Measurements from ENCODE around the gene TSPEAR.
"Not testable (repeated sequence)": the region's sequence is repeated elsewhere in the genome, so short reads cannot be mapped to it uniquely, and the experiment has no call there.

Gene TSPEAR

DNA sequence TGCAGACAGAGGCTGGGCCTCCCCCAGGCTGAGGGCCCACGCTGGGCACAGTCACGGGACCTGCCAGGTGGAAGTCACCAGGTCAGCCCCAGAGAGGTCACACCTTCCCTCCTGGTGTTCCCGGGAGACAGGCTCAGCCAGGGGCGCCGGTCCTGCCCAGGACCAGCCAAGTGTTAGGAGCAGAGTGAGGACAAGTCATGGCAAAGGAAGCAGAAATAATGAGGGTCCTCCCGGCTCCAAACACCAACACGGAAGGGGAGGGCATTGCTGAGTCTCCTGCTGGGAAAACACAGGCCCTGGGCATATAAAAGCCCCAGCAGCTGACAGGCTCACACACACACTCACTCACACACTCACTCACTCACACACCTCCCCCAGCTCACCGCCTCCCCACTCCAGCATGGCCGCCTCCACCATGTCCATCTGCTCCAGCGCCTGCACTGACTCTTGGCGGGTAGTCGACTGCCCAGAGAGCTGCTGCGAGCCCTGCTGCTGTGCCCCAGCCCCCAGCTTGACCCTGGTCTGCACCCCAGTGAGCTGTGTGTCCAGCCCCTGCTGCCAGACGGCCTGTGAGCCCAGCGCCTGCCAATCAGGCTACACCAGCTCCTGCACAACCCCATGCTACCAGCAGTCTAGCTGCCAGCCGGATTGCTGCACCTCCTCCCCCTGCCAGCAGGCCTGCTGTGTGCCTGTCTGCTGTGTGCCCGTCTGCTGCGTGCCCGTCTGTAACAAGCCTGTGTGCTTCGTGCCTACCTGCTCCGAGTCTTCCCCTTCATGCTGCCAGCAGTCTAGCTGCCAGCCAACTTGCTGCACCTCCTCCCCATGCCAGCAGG, 74.1 kb downstream of the TSPEAR start, which contains the start of gene KRTAP10-10:
Gene KRTAP10-10, plus strand, starts transcription at position 339 of the 833 bp plus-strand sequence. Its CDS starts 62 bp downstream, at position 401.
- peak; percentile 58 for DNase-seq (ENCODE audit: low spot score)
- H3K27ac ChIP-seq, result no peak within 1 kb of the TSS
- no peak within 1 kb of the TSS for H3K4me3 ChIP-seq
- TF ChIP-seq, protein P1, sequence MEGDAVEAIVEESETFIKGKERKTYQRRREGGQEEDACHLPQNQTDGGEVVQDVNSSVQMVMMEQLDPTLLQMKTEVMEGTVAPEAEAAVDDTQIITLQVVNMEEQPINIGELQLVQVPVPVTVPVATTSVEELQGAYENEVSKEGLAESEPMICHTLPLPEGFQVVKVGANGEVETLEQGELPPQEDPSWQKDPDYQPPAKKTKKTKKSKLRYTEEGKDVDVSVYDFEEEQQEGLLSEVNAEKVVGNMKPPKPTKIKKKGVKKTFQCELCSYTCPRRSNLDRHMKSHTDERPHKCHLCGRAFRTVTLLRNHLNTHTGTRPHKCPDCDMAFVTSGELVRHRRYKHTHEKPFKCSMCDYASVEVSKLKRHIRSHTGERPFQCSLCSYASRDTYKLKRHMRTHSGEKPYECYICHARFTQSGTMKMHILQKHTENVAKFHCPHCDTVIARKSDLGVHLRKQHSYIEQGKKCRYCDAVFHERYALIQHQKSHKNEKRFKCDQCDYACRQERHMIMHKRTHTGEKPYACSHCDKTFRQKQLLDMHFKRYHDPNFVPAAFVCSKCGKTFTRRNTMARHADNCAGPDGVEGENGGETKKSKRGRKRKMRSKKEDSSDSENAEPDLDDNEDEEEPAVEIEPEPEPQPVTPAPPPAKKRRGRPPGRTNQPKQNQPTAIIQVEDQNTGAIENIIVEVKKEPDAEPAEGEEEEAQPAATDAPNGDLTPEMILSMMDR (IDR thresholded peaks at IDR 0.05), result no peak

DNA sequence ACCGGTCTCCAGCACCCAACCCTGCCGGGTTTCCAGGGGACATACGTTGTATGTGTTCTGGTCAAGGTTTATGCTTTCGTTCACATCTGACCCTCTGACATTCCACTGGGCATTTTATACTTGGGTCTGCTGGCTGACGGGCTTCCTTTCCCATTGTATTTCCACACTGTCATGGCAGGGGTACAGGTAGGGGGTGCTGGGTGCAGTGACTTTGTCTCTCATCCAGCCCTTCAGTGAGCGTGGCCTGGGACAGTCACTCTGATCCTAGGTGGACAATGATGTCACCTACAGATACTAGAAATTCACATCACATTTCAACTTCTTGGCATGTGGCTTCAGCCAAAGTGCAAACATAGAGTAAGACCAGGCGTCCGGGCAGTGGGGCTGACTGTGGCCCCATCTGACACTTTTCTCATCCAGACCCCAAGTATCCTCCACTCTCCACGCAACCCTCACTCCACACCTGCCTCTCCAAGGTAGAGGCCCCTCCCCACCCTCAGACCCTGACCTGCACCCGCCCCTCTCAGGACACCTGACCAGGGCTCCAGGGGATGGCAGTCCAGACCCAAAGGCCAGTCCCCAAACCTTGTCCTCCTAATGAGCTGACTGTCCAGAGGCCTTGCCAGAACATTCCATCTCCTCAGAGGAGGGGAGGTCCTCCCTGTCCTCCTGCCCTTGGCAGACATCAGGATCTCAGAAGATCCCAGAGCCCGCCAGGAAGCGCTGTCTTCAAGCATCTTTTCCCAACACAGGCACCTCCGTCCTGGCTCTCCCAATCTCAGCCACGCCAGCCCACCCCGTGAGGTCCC, 75.0 kb downstream of the TSPEAR start:
- peak; percentile 47 for DNase-seq (ENCODE audit: low spot score)
- TF ChIP-seq, protein P1 (IDR thresholded peaks at IDR 0.05), result no peak
- Histone ChIP-seq H3K4me3 (no peak overlapping the region), H3K27ac (no peak overlapping the region)

DNA sequence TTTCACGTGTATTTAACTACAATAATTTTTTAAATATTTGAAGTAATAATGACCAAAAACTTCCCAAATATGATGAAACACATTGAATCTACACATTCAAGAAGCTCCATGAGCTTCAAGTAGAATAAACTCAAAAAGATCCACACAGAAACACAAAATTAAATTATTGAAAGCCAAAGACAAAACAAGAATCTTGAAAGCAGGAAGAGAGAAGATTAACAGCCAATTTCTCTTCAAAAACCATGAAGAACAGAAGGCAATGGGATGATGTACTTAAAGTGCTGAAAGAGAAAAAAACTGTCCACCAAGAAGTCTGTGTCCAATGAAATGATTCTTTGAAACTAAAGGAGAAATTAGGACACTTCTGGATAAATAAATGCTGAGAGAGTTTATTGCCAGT, 79.3 kb downstream of the TSPEAR start:
- H3K27ac ChIP-seq, result no peak overlapping the region
- TF ChIP-seq, protein P1 (IDR thresholded peaks at IDR 0.05), result no peak
- no peak overlapping the region for H3K4me3 ChIP-seq
- DNase-seq (ENCODE audit: low spot score), result no peak

DNA sequence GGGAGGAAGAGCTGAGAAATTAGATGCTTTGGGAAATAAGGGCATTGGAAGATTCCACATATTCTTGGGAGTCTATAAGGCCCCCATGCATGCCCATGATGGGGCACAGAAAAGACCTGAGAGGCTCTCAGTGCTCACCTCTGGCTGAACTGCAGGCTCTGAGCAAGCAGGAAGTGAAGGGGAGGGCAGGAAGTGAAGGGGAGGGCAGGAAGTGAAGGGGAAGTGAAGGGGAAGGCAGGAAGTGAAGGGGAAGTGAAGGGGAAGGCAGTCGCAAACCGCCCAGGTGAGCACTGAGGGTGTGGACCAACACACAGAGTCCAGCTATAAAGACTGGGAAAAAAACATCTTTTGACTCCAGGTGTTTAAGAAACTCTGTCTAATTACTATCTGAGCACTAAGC, 80.9 kb downstream of the TSPEAR start:
- Histone ChIP-seq H3K4me3 (no peak overlapping the region), H3K27ac (no peak overlapping the region)
- no peak for DNase-seq (ENCODE audit: low spot score)
- TF ChIP-seq, protein P1 (IDR thresholded peaks at IDR 0.05), result no peak

DNA sequence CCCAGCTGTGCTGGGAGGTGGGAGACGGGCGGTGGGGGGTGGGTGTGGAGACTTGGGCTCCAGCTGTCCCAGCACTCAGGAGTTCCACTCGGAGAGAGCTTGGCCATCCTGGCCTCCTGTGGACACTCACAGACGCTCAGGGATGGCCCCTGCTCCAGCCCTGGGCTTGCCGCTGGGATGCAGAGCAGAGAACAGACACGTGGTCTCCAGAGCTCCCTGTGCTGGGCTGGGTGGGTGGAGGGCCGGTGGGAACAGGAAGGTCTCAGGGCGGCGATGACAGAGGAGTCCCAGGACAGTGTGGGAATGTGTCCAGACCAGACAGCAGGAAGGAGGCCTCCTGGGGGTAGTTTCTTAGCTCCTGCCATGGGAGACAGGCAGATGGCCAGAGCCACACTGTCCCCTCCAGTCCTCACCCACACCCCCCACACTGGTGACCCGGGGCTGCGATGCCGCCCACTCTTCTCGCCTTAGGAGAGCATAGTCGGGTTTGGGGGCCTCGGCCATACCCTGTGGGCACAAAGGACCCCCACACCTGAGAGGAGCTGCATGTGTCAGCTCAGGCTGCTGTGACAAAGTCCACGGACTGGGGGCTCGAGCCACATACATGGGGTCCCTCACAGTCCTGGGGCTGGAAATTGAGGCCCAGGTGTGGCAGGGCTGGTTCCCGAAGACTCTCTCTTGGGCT, 82.5 kb downstream of the TSPEAR start:
- Histone ChIP-seq H3K27ac (no peak overlapping the region), H3K4me3 (no peak overlapping the region)
- peak; percentile 69 for DNase-seq (ENCODE audit: low spot score)
- TF ChIP-seq, protein P1 (IDR thresholded peaks at IDR 0.05), result no peak

DNA sequence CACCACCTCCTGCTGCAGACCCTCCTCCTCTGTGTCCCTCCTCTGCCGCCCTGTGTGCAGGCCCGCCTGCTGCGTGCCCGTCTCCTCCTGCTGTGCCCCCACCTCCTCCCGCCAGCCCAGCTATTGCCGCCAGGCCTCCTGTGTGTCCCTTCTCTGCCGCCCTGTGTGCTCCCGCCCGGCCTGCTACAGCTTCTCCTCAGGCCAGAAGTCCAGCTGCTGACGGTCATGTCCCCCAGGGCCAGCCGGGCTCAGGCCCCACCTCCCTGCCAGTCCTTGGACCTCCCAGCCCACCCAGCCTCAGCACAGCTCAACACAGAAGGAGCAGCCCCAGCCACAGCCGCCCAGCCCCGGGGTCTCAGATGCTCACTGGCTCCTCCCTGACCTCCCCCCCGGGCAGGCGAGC, 83.5 kb downstream of the TSPEAR start:
- H3K4me3 ChIP-seq; DNase-seq (ENCODE audit: low spot score); H3K27ac ChIP-seq: not testable (repeated sequence)

DNA sequence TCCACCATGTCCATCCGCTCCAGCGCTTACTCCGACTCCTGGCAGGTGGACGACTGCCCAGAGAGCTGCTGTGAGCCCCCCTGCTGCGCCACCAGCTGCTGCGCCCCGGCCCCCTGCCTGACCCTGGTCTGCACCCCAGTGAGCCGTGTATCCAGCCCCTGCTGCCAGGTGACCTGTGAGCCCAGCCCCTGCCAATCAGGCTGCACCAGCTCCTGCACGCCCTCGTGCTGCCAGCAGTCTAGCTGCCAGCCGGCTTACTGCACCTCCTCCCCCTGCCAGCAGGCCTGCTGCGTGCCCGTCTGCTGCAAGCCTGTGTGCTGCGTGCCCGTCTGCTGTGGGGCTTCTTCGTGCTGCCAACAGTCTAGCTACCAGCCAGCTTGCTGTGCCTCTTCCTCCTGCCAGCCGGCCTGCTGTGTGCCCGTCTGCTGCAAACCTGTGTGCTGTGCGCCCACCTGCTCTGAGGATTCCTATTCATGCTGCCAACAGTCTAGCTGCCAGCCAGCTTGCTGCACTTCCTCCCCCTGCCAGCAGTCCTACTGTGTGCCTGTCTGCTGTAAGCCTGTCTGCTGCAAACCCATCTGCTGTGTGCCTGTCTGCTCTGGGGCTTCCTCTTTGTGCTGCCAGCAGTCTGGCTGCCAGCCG, 84.1 kb downstream of the TSPEAR start:
- H3K4me3 ChIP-seq, H3K27ac ChIP-seq: not testable (repeated sequence)
- peak; percentile 43 for DNase-seq (ENCODE audit: low spot score)
